Neutrophil (primary cell): ENCODE data around the gene DNMT3A.

Experiments used
- H3K27ac ChIP-seq: fragments of 200-600 bp; sonication (generic); 2 replicates; pipeline ENCODE4 v1.5.1; 2016; ENCODE audit warnings: mild to moderate bottlenecking, moderate library complexity
- H3K27me3 ChIP-seq: fragments of 200-600 bp; sonication (generic); 2 replicates; pipeline ENCODE4 v1.6.0; 2016; ENCODE audit warnings: mild to moderate bottlenecking
- H3K36me3 ChIP-seq: fragments of 200-600 bp; sonication (generic); 2 replicates; pipeline ENCODE4 v1.5.1; 2017
- H3K4me1 ChIP-seq, 2 experiments: fragments of 200-600 bp in 1 of 2; sonication (generic) in 1 of 2; 1 replicate in 1 of 2; 2 replicates in 1 of 2; pipeline versions ENCODE4 v1.5.1 to v1.6.1; 2013 to 2016; ENCODE audit warnings: low read depth in 1 of 2, low read length in 1 of 2, mild to moderate bottlenecking in 1 of 2, moderate library complexity in 1 of 2; ENCODE audit not compliant: control insufficient read depth in 1 of 2, insufficient read depth in 1 of 2
- H3K4me3 ChIP-seq, 2 experiments: fragments of 200-600 bp in 1 of 2; sonication (generic) in 1 of 2; 1 replicate in 1 of 2; 2 replicates in 1 of 2; pipeline ENCODE4 v1.5.1; 2013 to 2016; ENCODE audit warnings: low read depth in 1 of 2, low read length in 1 of 2, mild to moderate bottlenecking in 1 of 2, moderate library complexity in 1 of 2
- H3K9me3 ChIP-seq: fragments of 200-600 bp; sonication (generic); 2 replicates; pipeline ENCODE4 v1.5.1; 2016
- TF ChIP-seq, protein P1 (sequence below): fragments of 200-600 bp; sonication (generic); IDR thresholded peaks from 2 replicates; pipeline ENCODE4 v1.5.1; 2016; ENCODE audit warnings: antibody characterized with exemption

The DNMT3A gene

DNA sequence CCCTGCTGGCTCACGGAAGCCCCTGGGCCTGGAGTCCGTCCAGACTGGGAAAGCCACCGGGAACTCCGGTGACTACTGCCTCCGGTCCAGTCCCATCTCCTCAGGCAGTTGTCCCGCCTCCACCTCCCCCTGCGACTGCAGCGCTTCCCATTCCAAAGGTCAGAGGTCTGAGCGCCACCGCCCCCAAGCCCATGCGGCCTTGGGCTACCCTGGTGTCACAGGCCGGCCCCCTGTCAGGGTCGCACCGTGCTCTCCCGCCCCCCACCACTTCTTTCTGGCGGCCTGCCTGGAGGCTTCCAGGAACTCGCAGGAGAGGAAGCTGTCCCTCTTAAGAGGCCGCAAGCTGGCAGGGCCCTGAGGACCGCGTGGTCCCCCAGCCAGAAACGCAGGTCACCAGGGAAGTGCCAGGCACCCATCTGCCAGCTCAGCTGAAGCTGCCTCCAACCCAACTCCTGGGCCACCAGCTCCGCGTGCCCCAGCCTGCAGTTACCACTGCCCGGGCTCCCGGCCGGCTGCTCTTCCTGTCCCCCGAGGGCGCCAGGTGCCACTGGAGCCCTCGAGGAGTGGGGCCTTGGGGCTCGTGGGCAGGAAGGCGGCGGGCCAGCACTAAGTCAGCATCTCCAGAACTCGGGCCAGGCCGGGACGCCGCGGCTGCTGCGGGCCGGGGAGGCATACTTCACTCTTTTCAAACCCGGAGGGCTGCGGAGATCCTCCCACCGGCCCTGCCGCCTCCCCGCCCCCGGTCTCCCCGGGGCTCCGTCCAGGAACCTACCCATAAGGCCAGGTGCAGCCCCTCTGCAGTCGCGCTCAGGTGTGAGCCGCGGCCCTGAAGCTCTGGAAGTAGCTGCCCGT is 90.1 kb downstream of the DNMT3A start:
- Histone ChIP-seq H3K9me3 (no peaks in the 10 kb centered on the region), H3K4me1 (peaks cover 13 to 21% of the 10 kb centered on the region in 2 experiments), H3K4me3 (peak overlapping the region; percentile 38 to 55), H3K27ac (peak overlapping the region; percentile 8), H3K36me3 (peaks cover 44% of the 10 kb centered on the region), H3K27me3 (peaks cover 24% of the 10 kb centered on the region)
- TF ChIP-seq, protein P1, sequence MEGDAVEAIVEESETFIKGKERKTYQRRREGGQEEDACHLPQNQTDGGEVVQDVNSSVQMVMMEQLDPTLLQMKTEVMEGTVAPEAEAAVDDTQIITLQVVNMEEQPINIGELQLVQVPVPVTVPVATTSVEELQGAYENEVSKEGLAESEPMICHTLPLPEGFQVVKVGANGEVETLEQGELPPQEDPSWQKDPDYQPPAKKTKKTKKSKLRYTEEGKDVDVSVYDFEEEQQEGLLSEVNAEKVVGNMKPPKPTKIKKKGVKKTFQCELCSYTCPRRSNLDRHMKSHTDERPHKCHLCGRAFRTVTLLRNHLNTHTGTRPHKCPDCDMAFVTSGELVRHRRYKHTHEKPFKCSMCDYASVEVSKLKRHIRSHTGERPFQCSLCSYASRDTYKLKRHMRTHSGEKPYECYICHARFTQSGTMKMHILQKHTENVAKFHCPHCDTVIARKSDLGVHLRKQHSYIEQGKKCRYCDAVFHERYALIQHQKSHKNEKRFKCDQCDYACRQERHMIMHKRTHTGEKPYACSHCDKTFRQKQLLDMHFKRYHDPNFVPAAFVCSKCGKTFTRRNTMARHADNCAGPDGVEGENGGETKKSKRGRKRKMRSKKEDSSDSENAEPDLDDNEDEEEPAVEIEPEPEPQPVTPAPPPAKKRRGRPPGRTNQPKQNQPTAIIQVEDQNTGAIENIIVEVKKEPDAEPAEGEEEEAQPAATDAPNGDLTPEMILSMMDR, result no peak

DNA sequence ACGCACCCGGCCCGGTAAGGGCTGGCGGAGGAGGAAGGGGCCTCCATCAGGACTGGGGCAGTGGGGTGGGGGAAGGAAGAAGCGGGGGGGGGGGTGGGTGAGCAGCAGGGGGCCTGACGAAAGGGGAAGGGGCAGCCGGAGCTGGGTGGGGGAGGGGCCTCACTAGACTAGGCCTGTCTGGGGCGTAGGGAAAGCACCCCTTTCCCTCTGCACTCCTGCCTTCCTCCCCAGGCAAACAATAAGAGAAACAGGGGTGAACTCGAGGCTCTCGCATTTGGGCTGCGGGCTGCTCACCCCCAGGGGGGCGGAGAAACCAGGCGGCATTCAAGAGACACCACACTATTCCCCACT is 90.7 kb downstream of the DNMT3A start:
- peaks cover 13 to 21% of the 10 kb centered on the region in 2 experiments for H3K4me1 ChIP-seq
- H3K36me3 ChIP-seq, result peaks cover 47% of the 10 kb centered on the region
- peaks cover 24% of the 10 kb centered on the region for H3K27me3 ChIP-seq
- no peak overlapping the region for H3K27ac ChIP-seq
- TF ChIP-seq, protein P1, result no peak
- H3K9me3 ChIP-seq, result no peaks in the 10 kb centered on the region
- H3K4me3 ChIP-seq, result peak overlapping the region in 1 of 2 experiments; percentile 55

DNA sequence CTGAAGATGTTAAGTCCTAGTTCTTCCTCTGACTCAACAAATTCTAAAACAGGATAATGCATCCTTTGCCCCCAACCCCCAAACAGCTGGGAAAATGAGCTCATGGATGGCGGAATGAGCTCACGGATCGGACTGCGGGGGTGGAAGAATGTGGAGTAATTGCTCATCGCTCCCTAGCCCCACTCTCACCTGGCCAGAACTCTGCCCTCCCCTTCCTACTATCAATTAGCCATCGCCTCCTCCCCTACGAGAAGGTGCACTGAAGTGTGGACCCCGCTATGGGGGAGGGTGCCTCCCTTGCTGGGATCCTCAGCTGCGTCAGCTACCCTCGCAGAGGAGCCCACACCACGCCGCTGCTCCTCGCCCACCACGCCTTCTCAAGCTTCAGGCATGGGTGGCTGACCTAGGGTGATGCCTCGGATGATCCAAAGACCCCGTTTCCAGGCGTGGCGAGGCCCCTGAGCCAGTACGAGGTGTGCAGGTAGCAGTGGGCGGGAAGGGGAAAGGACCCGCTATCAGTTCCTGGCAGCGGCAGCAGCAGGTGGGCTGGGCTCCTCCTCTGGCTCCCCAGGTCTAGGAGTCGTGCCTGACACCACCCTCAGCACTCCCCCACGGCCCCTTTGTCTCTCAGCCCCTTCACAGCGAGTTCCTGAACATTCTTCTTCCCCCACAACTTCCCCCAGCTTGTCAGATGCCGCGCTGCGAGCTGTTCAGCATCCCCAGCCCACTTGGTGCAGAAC is 91.2 kb downstream of the DNMT3A start:
- Histone ChIP-seq H3K36me3 (peaks cover 47% of the 10 kb centered on the region), H3K27ac (no peak overlapping the region), H3K9me3 (no peaks in the 10 kb centered on the region), H3K4me3 (no peak overlapping the region), H3K4me1 (peaks cover 13 to 21% of the 10 kb centered on the region in 2 experiments), H3K27me3 (peaks cover 24% of the 10 kb centered on the region)
- TF ChIP-seq, protein P1, result no peak

- H3K27ac ChIP-seq, result no peak overlapping the region
- H3K9me3 ChIP-seq, result no peaks in the 10 kb centered on the region
- TF ChIP-seq, protein P1, result no peak
Observed at GRCh38 chr2:25249785-25250184, 91.9 kb downstream of the DNMT3A start.

GRCh38 chr2:25247792-25248512 is 93.8 kb downstream of the DNMT3A start:
- Histone ChIP-seq H3K27me3 (peaks cover 24% of the 10 kb centered on the region), H3K36me3 (peaks cover 59% of the 10 kb centered on the region), H3K9me3 (no peaks in the 10 kb centered on the region), H3K27ac (no peak overlapping the region), H3K4me1 (peaks cover 13 to 21% of the 10 kb centered on the region in 2 experiments), H3K4me3 (no peak overlapping the region)
- TF ChIP-seq, protein P1, result no peak

More at GRCh38 chr2:25249785-25250184, 91.9 kb downstream of the DNMT3A start:
- Histone ChIP-seq H3K4me3 (no peak overlapping the region), H3K27me3 (peaks cover 24% of the 10 kb centered on the region), H3K4me1 (peaks cover 13 to 21% of the 10 kb centered on the region in 2 experiments), H3K36me3 (peaks cover 49% of the 10 kb centered on the region)
